ENCODE data around the gene TEX55. TPM values are rescaled to one million over a fixed set of nuclear protein-coding genes. Genes with fewer than 3 reads are reported as not detected.
"Not testable (repeated sequence)": the region's sequence is repeated elsewhere in the genome, so short reads cannot be mapped to it uniquely, and the experiment has no call there.

The TEX55 gene
- total RNA-seq, 1 donor from 2014 or later, result not detected

- DNase-seq (ENCODE audit: low spot score in 2 of 2), result no peak
- H3K27me3 ChIP-seq, result no peaks in the 10 kb centered on the region
- TF ChIP-seq, protein P1, sequence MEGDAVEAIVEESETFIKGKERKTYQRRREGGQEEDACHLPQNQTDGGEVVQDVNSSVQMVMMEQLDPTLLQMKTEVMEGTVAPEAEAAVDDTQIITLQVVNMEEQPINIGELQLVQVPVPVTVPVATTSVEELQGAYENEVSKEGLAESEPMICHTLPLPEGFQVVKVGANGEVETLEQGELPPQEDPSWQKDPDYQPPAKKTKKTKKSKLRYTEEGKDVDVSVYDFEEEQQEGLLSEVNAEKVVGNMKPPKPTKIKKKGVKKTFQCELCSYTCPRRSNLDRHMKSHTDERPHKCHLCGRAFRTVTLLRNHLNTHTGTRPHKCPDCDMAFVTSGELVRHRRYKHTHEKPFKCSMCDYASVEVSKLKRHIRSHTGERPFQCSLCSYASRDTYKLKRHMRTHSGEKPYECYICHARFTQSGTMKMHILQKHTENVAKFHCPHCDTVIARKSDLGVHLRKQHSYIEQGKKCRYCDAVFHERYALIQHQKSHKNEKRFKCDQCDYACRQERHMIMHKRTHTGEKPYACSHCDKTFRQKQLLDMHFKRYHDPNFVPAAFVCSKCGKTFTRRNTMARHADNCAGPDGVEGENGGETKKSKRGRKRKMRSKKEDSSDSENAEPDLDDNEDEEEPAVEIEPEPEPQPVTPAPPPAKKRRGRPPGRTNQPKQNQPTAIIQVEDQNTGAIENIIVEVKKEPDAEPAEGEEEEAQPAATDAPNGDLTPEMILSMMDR (IDR thresholded peaks at IDR 0.05), result no peak
- intact Hi-C loops (cut with DNase I), result no loop called here
- no peaks in the 10 kb centered on the region for H3K36me3 ChIP-seq
- H3K27ac ChIP-seq, result no peak overlapping the region
- H3K4me1 ChIP-seq, result no peaks in the 10 kb centered on the region
- H3K4me3 ChIP-seq, result no peak overlapping the region
- peaks cover 0 to 10% of the 10 kb centered on the region in 2 donors for H3K9me3 ChIP-seq
Measured at GRCh38 chr3:119149484-119149883, 3.5 kb downstream of the TEX55 start.

- no peak overlapping the region for H3K4me3 ChIP-seq
- no peak overlapping the region for H3K27ac ChIP-seq
- no peak for DNase-seq (ENCODE audit: low spot score in 2 of 2)
- H3K4me1 ChIP-seq, result no peaks in the 10 kb centered on the region
- no peaks in the 10 kb centered on the region for H3K27me3 ChIP-seq
- intact Hi-C loops (cut with DNase I), result no loop called here
- peaks cover 0 to 21% of the 10 kb centered on the region in 2 donors for H3K9me3 ChIP-seq
- TF ChIP-seq, protein P1 (IDR thresholded peaks at IDR 0.05), result no peak
- no peaks in the 10 kb centered on the region for H3K36me3 ChIP-seq
Measured at GRCh38 chr3:119156868-119157267, 10.9 kb downstream of the TEX55 start.

DNA sequence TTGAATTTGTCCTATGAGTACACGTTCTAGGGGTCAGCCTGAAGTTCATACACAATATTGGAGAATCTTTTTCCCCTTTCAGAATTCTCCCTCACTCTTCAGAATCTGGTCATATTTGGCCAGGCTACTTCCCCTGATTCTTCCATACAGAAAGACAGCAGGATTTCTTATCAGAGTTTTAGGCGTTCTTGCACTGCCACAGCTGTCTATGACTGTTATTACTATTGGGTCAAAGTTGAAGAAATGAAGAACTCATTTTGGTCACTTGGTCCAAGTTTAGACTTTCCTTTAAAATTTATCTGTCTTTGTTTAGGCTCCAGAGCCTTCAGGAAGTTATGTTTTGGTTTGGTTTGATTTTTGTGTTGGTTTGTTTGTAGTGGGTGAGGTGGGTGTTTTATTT lies 12.0 kb downstream of the TEX55 start:
- H3K4me3 ChIP-seq, result no peak overlapping the region
- TF ChIP-seq, protein P1 (IDR thresholded peaks at IDR 0.05), result no peak
- H3K9me3 ChIP-seq, result peaks cover 0 to 24% of the 10 kb centered on the region in 2 donors
- no peak overlapping the region for H3K27ac ChIP-seq
- H3K4me1 ChIP-seq, result no peaks in the 10 kb centered on the region
- no peaks in the 10 kb centered on the region for H3K36me3 ChIP-seq
- DNase-seq (ENCODE audit: low spot score in 2 of 2), result no peak
- intact Hi-C loops (cut with DNase I), result no loop called here
- no peaks in the 10 kb centered on the region for H3K27me3 ChIP-seq

DNA sequence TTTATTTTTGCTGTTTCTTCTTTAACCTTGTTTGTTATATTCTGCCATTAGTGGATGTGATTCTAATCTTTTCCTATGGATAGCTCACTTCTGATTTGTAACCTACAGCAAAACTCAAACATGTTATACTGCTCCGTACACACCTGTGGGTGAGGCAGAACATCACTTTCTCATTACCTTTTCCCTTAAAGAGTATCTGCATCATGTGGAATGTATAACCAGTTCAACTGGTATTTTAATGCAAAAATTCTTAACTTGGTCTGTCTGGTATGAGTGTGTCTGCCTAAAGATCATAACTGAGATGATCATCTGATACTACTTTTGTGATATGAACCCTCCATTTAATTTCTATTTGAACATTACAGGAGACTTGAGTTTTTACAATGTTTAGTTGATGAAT lies 14.4 kb downstream of the TEX55 start:
- intact Hi-C loops (cut with DNase I), result no loop called here
- DNase-seq (ENCODE audit: low spot score in 2 of 2), result no peak
- H3K4me3 ChIP-seq, result no peak overlapping the region
- no peaks in the 10 kb centered on the region for H3K36me3 ChIP-seq
- no peaks in the 10 kb centered on the region for H3K4me1 ChIP-seq
- H3K27ac ChIP-seq, result no peak overlapping the region
- TF ChIP-seq, protein P1 (IDR thresholded peaks at IDR 0.05), result no peak
- H3K27me3 ChIP-seq, result no peaks in the 10 kb centered on the region
- H3K9me3 ChIP-seq, result peaks cover 0 to 16% of the 10 kb centered on the region in 2 donors

- H3K4me1 ChIP-seq, result no peaks in the 10 kb centered on the region
- no peaks in the 10 kb centered on the region for H3K27me3 ChIP-seq
- H3K9me3 ChIP-seq, result peaks cover 0 to 16% of the 10 kb centered on the region in 2 donors
- no peaks in the 10 kb centered on the region for H3K36me3 ChIP-seq
- H3K4me3 ChIP-seq, result no peak overlapping the region
- DNase-seq (ENCODE audit: low spot score in 2 of 2), result no peak
- TF ChIP-seq, protein P1 (IDR thresholded peaks at IDR 0.05), result no peak
- no peak overlapping the region for H3K27ac ChIP-seq
- intact Hi-C loops (cut with DNase I), result no loop called here
Measured at GRCh38 chr3:119160815-119161214, 14.8 kb downstream of the TEX55 start.

- Histone ChIP-seq H3K9me3 (peaks cover 0 to 16% of the 10 kb centered on the region in 2 donors), H3K4me3 (no peak overlapping the region), H3K36me3 (no peaks in the 10 kb centered on the region), H3K4me1 (no peaks in the 10 kb centered on the region), H3K27ac (no peak overlapping the region), H3K27me3 (no peaks in the 10 kb centered on the region)
- no peak for DNase-seq (ENCODE audit: low spot score in 2 of 2)
- TF ChIP-seq, protein P1 (IDR thresholded peaks at IDR 0.05), result no peak
- intact Hi-C loops (cut with DNase I), result no loop called here
Measured at GRCh38 chr3:119161240-119161639, 15.3 kb downstream of the TEX55 start.

- intact Hi-C loops (cut with DNase I); H3K27me3 ChIP-seq; DNase-seq (ENCODE audit: low spot score in 2 of 2); H3K36me3 ChIP-seq; H3K27ac ChIP-seq; H3K4me1 ChIP-seq; H3K4me3 ChIP-seq; H3K9me3 ChIP-seq: not testable (repeated sequence)
Measured at GRCh38 chr3:119164745-119165144, 18.8 kb downstream of the TEX55 start.
